ENCODE data around the gene SEC22B.
A peak's percentile ranks its signal among the peaks of the same experiment; 100 is the strongest.

DNA sequence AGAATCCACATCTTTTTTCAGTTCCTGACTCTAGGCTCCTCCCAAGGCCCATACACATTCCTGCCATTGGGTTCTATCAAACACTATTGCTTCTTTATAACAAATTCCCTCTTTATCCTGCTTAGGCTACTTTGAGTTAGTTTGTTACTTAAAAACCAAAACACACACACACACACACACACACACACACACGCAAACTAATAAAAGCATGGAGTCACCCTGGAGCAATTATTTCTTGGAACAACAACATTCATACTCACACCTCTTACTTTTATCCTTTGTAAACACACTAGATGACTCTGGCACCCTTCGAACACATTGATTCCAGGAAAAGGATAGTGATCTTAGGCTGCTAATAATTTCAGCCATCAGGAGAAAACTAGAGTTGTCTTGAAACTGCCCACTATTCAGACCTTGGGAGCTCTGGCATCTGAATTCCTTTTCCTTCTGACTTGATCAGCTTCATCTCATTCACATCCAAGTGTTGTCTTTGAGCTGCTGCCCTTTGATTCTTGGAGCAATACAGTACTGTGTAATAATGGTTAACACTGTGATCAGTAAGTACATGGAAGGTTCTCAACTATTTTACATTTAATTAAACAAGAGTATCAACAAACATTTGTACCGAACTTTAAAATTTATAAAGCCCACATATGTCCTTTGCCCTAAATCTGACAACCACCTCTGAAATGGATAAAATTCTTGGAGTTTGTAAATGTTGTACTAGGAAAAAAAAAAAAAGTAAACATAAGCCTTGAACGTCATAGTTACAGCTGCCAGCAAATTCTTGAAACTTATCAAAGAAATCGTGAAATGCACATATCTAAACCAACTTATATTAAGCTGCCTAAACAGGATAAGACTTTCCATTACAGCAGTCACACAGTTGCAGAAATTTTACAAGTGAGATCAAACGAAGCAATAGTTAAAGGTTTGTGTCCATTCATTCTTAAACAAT lies 2.8 kb upstream of the SEC22B start:
- TF ChIP-seq EZH2phosphoT487 (IDR thresholded peaks at IDR 0.05; ENCODE audit: borderline replicate concordance, low read depth) (no peak), RAD21 (IDR thresholded peaks at IDR 0.05; ENCODE audit: low read length) (no peak), POLR2AphosphoS5 (IDR thresholded peaks at IDR 0.05; ENCODE audit: low read depth, low read length) (no peak), MXI1 (IDR thresholded peaks at IDR 0.05; ENCODE audit: low read depth, low read length) (no peak), YY1 (IDR thresholded peaks at IDR 0.05; ENCODE audit: low read depth) (no peak), SIN3A (IDR thresholded peaks at IDR 0.05; ENCODE audit: borderline replicate concordance, low read depth, low read length) (no peak), EP300 (IDR thresholded peaks at IDR 0.05; ENCODE audit: borderline replicate concordance in 1 of 2, low read depth in 1 of 2, low read length in 1 of 2) (no peak), RXRA (IDR thresholded peaks at IDR 0.05; ENCODE audit: borderline replicate concordance, low read depth) (no peak)
- TF ChIP-seq, protein P1, sequence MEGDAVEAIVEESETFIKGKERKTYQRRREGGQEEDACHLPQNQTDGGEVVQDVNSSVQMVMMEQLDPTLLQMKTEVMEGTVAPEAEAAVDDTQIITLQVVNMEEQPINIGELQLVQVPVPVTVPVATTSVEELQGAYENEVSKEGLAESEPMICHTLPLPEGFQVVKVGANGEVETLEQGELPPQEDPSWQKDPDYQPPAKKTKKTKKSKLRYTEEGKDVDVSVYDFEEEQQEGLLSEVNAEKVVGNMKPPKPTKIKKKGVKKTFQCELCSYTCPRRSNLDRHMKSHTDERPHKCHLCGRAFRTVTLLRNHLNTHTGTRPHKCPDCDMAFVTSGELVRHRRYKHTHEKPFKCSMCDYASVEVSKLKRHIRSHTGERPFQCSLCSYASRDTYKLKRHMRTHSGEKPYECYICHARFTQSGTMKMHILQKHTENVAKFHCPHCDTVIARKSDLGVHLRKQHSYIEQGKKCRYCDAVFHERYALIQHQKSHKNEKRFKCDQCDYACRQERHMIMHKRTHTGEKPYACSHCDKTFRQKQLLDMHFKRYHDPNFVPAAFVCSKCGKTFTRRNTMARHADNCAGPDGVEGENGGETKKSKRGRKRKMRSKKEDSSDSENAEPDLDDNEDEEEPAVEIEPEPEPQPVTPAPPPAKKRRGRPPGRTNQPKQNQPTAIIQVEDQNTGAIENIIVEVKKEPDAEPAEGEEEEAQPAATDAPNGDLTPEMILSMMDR (IDR thresholded peaks at IDR 0.05) = 0 out of 2 replicates have a peak, but pooled peaks have one; percentile 16
- TF ChIP-seq, protein P2, sequence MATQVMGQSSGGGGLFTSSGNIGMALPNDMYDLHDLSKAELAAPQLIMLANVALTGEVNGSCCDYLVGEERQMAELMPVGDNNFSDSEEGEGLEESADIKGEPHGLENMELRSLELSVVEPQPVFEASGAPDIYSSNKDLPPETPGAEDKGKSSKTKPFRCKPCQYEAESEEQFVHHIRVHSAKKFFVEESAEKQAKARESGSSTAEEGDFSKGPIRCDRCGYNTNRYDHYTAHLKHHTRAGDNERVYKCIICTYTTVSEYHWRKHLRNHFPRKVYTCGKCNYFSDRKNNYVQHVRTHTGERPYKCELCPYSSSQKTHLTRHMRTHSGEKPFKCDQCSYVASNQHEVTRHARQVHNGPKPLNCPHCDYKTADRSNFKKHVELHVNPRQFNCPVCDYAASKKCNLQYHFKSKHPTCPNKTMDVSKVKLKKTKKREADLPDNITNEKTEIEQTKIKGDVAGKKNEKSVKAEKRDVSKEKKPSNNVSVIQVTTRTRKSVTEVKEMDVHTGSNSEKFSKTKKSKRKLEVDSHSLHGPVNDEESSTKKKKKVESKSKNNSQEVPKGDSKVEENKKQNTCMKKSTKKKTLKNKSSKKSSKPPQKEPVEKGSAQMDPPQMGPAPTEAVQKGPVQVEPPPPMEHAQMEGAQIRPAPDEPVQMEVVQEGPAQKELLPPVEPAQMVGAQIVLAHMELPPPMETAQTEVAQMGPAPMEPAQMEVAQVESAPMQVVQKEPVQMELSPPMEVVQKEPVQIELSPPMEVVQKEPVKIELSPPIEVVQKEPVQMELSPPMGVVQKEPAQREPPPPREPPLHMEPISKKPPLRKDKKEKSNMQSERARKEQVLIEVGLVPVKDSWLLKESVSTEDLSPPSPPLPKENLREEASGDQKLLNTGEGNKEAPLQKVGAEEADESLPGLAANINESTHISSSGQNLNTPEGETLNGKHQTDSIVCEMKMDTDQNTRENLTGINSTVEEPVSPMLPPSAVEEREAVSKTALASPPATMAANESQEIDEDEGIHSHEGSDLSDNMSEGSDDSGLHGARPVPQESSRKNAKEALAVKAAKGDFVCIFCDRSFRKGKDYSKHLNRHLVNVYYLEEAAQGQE (IDR thresholded peaks at IDR 0.05; ENCODE audit: low read depth, low read length) = no peak
- TF ChIP-seq, protein P3, sequence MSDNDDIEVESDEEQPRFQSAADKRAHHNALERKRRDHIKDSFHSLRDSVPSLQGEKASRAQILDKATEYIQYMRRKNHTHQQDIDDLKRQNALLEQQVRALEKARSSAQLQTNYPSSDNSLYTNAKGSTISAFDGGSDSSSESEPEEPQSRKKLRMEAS (IDR thresholded peaks at IDR 0.05; ENCODE audit: low read depth) = no peak
